CD4-positive, alpha-beta T cell treated with Interleukin-1 beta for 1 hour (primary cell): Measurements from ENCODE around the gene AGRP.

Source experiments
- DNase-seq, 2 donors: peaks; one replicate each; pipeline ENCODE4 v3.0.0-alpha.2; 2020 to 2022

AGRP gene

GRCh38 chr16:67445126-67445426 lies 38.3 kb downstream of the AGRP start:
- DNase-seq: no peak

GRCh38 chr16:67444259-67445125 lies 38.9 kb downstream of the AGRP start:
- no peak for DNase-seq

DNA sequence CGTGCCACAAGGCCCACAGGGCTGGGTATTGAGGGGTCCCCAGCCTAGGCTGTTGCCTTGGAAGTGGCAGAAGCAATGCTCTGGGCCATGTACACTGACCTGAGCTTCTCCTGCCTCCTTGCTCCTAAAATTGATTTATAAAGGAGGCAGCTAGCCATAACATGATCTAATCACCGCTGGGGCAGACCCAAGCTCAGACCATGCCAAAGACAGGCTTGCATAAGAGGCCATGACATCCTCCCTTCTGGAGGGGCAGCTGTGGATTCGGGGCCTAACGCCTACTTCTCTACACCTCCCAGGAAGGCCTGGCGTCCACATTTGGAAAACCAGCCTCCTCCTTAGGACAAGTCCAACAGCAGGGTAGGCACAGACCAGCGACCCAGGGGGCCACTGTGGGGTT lies 40.1 kb downstream of the AGRP start:
- no peak for DNase-seq

- no peak for DNase-seq
These were observed 40.6 kb downstream of the AGRP start for GRCh38 chr16:67442581-67443255.

GRCh38 chr16:67441907-67442306 lies 41.4 kb downstream of the AGRP start:
- no peak for DNase-seq

GRCh38 chr16:67441271-67441753 lies 42.0 kb downstream of the AGRP start:
- DNase-seq: no peak

DNA sequence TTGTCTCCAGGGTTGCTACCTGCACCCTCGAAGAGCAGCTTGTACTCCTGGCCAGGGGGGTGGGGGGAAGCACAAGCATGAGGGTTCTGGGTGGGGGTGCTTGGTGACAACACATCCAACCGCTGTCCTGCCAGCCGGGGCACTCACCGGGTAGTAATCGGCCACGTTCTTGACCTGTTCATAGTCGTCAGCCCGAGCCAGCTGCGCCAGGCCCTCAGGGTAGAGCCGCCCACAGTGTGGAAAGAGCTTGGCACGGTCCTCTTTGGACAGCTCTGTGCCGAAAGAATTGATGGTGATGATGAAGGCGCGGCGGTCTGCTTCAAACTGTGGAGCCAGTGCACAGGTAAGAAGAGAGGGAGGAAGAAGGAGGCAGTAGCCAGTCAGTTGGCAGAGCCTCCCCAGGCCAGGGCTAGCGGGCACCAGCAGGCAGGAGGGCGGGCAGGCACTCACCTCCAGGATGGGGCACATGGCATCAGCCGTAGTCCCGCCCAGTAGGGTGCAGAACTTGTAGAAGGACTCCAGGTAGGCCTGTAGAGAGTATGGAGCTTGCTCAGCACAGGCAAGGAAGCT lies 44.4 kb downstream of the AGRP start:
- DNase-seq: no peak

DNA sequence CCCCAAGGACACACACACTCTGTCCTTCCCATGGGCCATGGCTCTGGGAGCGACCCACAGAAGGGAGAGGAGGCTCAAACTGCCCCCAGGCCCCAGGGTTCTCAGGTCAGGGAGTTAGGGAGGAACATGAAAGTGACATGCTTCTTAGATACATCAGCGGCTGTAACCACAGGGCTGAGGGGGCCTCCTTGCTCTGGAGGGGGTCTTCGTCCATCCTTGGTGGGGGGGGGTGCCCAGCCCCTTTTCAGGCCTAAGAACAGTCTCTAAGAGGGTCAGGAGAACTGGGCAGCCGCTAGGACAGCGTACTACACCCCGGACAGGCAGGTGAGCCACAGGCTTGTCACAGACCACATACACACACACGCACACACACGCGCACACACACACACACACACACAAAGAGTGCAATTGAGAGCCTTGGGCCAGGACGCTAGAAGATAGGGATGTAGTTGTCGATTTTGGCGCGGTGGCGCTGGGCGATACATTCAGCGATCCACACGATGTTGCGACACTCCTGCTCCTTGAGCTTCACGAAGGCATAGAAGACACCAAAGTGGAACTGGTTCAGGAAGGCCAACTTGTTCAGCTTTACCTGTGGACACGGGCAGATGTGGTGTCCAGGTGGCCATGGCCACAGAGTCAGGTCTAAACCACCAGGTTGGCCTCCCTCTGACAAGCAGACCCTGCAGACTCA lies 45.1 kb downstream of the AGRP start:
- no peak for DNase-seq

DNA sequence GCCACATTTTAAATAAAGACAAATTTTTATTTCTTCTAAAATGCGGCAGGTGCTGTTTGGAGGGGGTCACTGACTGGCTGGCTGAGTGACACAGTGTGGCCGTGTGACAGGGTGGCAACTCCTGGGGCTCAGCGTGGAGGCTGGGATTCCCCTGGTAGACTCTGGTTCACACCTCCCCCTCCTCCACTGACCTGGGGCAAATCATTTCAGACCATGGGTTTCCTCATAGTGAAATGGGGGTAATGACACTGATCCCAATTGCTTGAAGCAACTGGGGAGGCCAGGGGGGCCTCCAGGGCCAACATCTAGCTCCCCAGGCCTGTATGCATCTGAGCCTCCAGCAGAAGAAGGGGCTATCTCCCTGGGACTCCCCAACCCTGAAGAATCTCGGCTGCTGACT lies 45.8 kb downstream of the AGRP start:
- no peak for DNase-seq

DNA sequence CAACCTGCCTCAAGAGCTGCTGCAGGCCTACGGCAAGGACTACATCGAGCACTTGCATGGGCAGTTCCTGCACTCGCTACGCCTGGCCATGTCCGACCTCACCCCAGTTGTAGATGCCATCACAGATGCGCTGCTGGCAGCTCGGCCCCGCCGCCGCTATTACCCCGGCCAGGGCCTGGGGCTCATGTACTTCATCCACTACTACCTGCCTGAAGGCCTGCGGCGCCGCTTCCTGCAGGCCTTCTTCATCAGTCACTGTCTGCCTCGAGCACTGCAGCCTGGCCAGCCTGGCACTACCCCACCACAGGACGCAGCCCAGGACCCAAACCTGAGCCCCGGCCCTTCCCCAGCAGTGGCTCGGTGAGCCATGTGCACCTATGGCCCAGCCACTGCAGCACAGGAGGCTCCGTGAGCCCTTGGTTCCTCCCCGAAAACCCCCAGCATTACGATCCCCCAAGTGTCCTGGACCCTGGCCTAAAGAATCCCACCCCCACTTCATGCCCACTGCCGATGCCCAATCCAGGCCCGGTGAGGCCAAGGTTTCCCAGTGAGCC lies 46.6 kb downstream of the AGRP start:
- no peak for DNase-seq

DNA sequence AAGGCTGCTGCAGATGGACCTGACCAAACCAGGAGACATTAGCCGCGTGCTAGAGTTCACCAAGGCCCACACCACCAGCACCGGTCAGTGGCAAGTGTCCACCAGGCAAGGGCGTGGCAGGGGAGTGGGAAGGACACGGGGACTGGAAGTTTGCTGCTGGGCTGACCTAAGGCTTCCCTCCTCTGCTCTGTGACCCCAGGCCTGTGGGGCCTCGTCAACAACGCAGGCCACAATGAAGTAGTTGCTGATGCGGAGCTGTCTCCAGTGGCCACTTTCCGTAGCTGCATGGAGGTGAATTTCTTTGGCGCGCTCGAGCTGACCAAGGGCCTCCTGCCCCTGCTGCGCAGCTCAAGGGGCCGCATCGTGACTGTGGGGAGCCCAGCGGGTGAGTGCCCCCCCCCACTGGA lies 47.6 kb downstream of the AGRP start:
- DNase-seq: no peak

DNA sequence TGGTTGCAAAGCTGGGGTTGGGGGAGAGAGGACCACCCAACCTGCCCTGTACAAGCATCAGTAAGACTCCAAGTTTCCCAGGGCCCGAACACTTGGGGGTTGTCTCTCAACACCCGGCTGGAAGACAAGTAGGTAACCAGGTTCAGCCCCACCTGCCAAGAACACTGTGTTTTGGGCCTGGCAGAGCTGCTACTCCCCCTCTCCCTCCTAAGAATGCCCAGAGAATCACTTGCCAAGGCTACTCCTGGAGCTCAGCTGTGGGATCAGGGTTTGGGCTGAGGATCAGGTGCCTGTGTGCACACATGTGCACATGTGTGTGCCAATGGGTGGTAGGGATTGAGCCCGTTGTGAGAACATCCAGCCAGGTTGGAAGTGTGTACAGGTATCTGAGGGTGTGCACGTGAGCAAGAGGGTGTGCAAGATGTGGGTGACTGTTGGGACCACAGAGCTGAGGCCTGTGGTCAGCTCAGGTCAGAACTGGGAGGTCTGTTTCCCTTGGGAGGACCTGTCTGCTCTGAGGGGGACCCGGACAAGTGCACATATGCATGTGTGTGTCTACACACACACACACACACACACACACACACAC lies 50.1 kb downstream of the AGRP start:
- DNase-seq: no peak
